Hepatocyte (in vitro differentiated cells): Measurements from ENCODE around the gene MXD3. TPM values are rescaled to one million over a fixed set of nuclear protein-coding genes. Genes with fewer than 3 reads are reported as not detected.

Experiments used
- DNase-seq: peaks from one replicate; pipeline ENCODE4 v3.0.0-alpha.2; 2016; ENCODE audit warnings: low spot score
- H2AFZ ChIP-seq: fragments of 200-600 bp; sonication (generic); 2 replicates; pipeline ENCODE4 v1.6.0; 2016; ENCODE audit warnings: antibody characterized with exemption, mild to moderate bottlenecking
- H3K27ac ChIP-seq: fragments of 200-600 bp; sonication (generic); 2 replicates; pipeline ENCODE4 v1.5.1; 2016; ENCODE audit warnings: mild to moderate bottlenecking
- H3K27me3 ChIP-seq: fragments of 200-600 bp; sonication (generic); 2 replicates; pipeline ENCODE4 v1.6.1; 2016
- H3K36me3 ChIP-seq: fragments of 200-600 bp; sonication (generic); replicated peaks from 2 replicates; pipeline ENCODE4 v1.5.1; 2016; ENCODE audit warnings: low read depth; ENCODE audit not compliant: insufficient read depth
- H3K4me1 ChIP-seq: fragments of 200-600 bp; sonication (generic); 2 replicates; pipeline ENCODE4 v1.5.1; 2016; ENCODE audit warnings: mild to moderate bottlenecking, moderate library complexity; ENCODE audit not compliant: insufficient read depth
- H3K4me2 ChIP-seq: fragments of 200-600 bp; sonication (generic); 2 replicates; pipeline ENCODE4 v1.6.0; 2016
- H3K4me3 ChIP-seq: fragments of 200-600 bp; sonication (generic); 2 replicates; pipeline ENCODE4 v1.5.1; 2016; ENCODE audit warnings: mild to moderate bottlenecking
- H3K79me2 ChIP-seq: fragments of 200-600 bp; sonication (generic); 2 replicates; pipeline ENCODE4 v1.6.0; 2017; ENCODE audit warnings: mild to moderate bottlenecking
- H3K9me2 ChIP-seq: fragments of 200-600 bp; sonication (generic); replicated peaks from 2 replicates; pipeline ENCODE4 v1.6.0; 2017; ENCODE audit warnings: mild to moderate bottlenecking; ENCODE audit not compliant: insufficient read depth
- H3K9me3 ChIP-seq: fragments of 200-600 bp; sonication (generic); 2 replicates; pipeline ENCODE4 v1.5.1; 2016; ENCODE audit warnings: low read depth, mild to moderate bottlenecking
- H4K20me1 ChIP-seq: fragments of 200-600 bp; sonication (generic); 2 replicates; pipeline ENCODE4 v1.6.0; 2016; ENCODE audit warnings: mild to moderate bottlenecking; ENCODE audit not compliant: insufficient read depth, poor library complexity, severe bottlenecking
- CTCF ChIP-seq: fragments of 200-600 bp; sonication (generic); IDR thresholded peaks from 2 replicates; pipeline ENCODE4 v1.5.1; 2016; ENCODE audit warnings: antibody characterized with exemption, mild to moderate bottlenecking; ENCODE audit not compliant: poor library complexity
- EZH2 ChIP-seq: fragments of 200-600 bp; sonication (generic); IDR thresholded peaks from 2 replicates; pipeline ENCODE4 v1.6.1; 2016; ENCODE audit warnings: antibody characterized with exemption, mild to moderate bottlenecking, borderline replicate concordance
- EZH2phosphoT487 ChIP-seq: fragments of 200-600 bp; sonication (generic); IDR thresholded peaks from one replicate; pipeline ENCODE4 v1.6.1; 2018; ENCODE audit warnings: antibody characterized with exemption, mild to moderate bottlenecking, low read depth, moderate library complexity; ENCODE audit not compliant: unreplicated experiment, severe bottlenecking
- WGBS: methylation state at CpG from one replicate; pipeline ENCODE4 v1.1.6; 2016; ENCODE audit warnings: low lambda C conversion rate; ENCODE audit errors: missing lambda C conversion rate; 5-methylcytosine and 5-hydroxymethylcytosine counted together
- polyA plus RNA-seq: library from polyadenylated mRNA; unstranded; fragments of >200 nt; fragmentation: Nextera tagmentation; extraction: Ambion mirVana; gene quantifications from 2 replicates; pipeline ENCODE4 v1.2.1, GENCODE V29; 2016
- total RNA-seq: library from RNA; depleted of rRNA; stranded (reverse); fragments of >200 nt; gene quantifications from 2 replicates; pipeline ENCODE4 v1.2.3, GENCODE V29; 2014

The MXD3 gene
- total and polyA plus RNA-seq, 2 experiments from 2014 or later: 11.9 to 22.3 TPM

DNA sequence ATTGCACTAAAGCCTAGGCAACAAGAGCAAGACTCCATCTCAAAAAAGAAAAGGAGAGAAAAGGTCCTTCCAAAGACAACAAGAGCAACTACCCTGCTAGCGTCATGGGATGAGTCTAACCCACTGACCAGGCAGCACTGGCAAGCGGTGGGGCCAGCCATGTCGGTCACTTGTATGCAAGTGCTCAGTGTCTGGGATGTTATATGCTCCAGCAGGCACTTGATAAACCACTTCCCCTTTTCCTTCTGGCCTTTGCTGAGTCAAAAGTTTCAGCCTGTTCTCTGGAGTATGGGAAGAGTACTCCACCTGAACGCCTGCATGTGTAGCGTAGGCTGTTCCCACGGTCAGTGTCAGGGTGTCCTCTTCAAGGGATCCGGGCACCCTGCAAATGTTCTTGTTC, 9.2 kb upstream of the MXD3 start:
- Histone ChIP-seq H3K36me3 (no peaks in the 10 kb centered on the region), H3K4me1 (peaks cover 16% of the 10 kb centered on the region), H2AFZ (no peak overlapping the region), H3K4me3 (no peak overlapping the region), H3K27me3 (no peaks in the 10 kb centered on the region), H4K20me1 (no peaks in the 10 kb centered on the region), H3K79me2 (peaks cover 9% of the 10 kb centered on the region), H3K4me2 (no peak overlapping the region), H3K27ac (no peak overlapping the region), H3K9me3 (no peaks in the 10 kb centered on the region), H3K9me2 (no peaks in the 10 kb centered on the region)
- no peak for DNase-seq
- no peak for TF ChIP-seq EZH2phosphoT487
- no peak for TF ChIP-seq EZH2
- no peak for TF ChIP-seq CTCF
- WGBS: 98% methylated on average over 7 of the region's 7 CpGs

- H3K4me3 ChIP-seq: no peak overlapping the region
- no peak overlapping the region for H3K4me2 ChIP-seq
- no peak overlapping the region for H2AFZ ChIP-seq
Measured at GRCh38 chr5:177319913-177320588, 8.4 kb upstream of the MXD3 start.

GRCh38 chr5:177317959-177318377, 6.3 kb upstream of the MXD3 start:
- no peak overlapping the region for H3K27ac ChIP-seq
- 28% methylated on average over 7 of the region's 7 CpGs for WGBS
- peak; percentile 86 for DNase-seq

More at GRCh38 chr5:177319913-177320588, 8.4 kb upstream of the MXD3 start:
- WGBS: 96% methylated on average over 14 of the region's 14 CpGs
- H3K4me1 ChIP-seq: peaks cover 7% of the 10 kb centered on the region
- H3K9me2 ChIP-seq: no peaks in the 10 kb centered on the region
- H3K27me3 ChIP-seq: no peaks in the 10 kb centered on the region
- H4K20me1 ChIP-seq: no peaks in the 10 kb centered on the region
- H3K27ac ChIP-seq: no peak overlapping the region
- no peak for DNase-seq
- no peaks in the 10 kb centered on the region for H3K36me3 ChIP-seq
- no peak for TF ChIP-seq CTCF
- no peak for TF ChIP-seq EZH2phosphoT487
- no peak for TF ChIP-seq EZH2
- H3K9me3 ChIP-seq: no peaks in the 10 kb centered on the region
- peaks cover 9% of the 10 kb centered on the region for H3K79me2 ChIP-seq

More at GRCh38 chr5:177317959-177318377, 6.3 kb upstream of the MXD3 start:
- H3K27me3 ChIP-seq: no peaks in the 10 kb centered on the region
- H3K36me3 ChIP-seq: no peaks in the 10 kb centered on the region
- no peaks in the 10 kb centered on the region for H4K20me1 ChIP-seq
- no peaks in the 10 kb centered on the region for H3K9me2 ChIP-seq
- no peaks in the 10 kb centered on the region for H3K9me3 ChIP-seq
- no peak overlapping the region for H2AFZ ChIP-seq
- peak overlapping the region; percentile 5 for H3K4me2 ChIP-seq
- H3K79me2 ChIP-seq: peaks cover 8% of the 10 kb centered on the region
- peaks cover under 1% of the 10 kb centered on the region for H3K4me1 ChIP-seq
- H3K4me3 ChIP-seq: no peak overlapping the region
- no peak for TF ChIP-seq EZH2phosphoT487
- peak; percentile 82 for TF ChIP-seq CTCF
